Heart left ventricle (tissue), 16 donors: Measurements from ENCODE around the gene SYNRG. TPM values are rescaled to one million over a fixed set of nuclear protein-coding genes. Genes with fewer than 3 reads are reported as not detected.
A peak's percentile ranks its signal among the peaks of the same experiment; 100 is the strongest.

Source experiments
- ATAC-seq, 4 donors: fragments of 200-7000 bp; cut with Tn5 transposase; one replicate each; pipeline ENCODE4 v1.9.1; 2020 to 2022; ENCODE audit warnings: moderate library complexity in 4 of 4, mild to moderate bottlenecking in 3 of 4, moderate number of reproducible peaks in 1 of 4
- DNase-seq, 5 donors: peaks; one replicate each; pipeline ENCODE4 v3.0.0-alpha.2; 2020
- H3K27ac ChIP-seq, 12 donors: fragments of 200-600 bp; sonication (generic) in 4 of 12; one replicate each; pipeline versions ENCODE4 v1.5.0 to v1.8.0; 2016 to 2022; ENCODE audit warnings: mild to moderate bottlenecking in 2 of 12
- H3K27me3 ChIP-seq, 9 donors: fragments of 200-600 bp; sonication (generic) in 2 of 9; one replicate each; pipeline versions ENCODE4 v1.5.1 to v1.8.0; 2016 to 2022; ENCODE audit warnings: mild to moderate bottlenecking in 3 of 9
- H3K36me3 ChIP-seq, 9 donors: fragments of 200-600 bp; sonication (generic) in 2 of 9; one replicate each; pipeline versions ENCODE4 v1.5.0 to v1.8.0; 2018 to 2022; ENCODE audit warnings: mild to moderate bottlenecking in 2 of 9
- H3K4me1 ChIP-seq, 12 donors: fragments of 200-600 bp; sonication (generic) in 4 of 12; one replicate each; pipeline versions ENCODE4 v1.5.0 to v1.8.0; 2016 to 2022; ENCODE audit warnings: mild to moderate bottlenecking in 3 of 12
- H3K4me3 ChIP-seq, 12 donors: fragments of 200-600 bp; sonication (generic) in 4 of 12; one replicate each; pipeline versions ENCODE4 v1.5.0 to v1.8.0; 2017 to 2022; ENCODE audit warnings: mild to moderate bottlenecking in 9 of 12, moderate library complexity in 4 of 12
- H3K9me3 ChIP-seq, 12 donors: fragments of 200-600 bp; sonication (generic) in 4 of 12; one replicate each; pipeline versions ENCODE4 v1.5.0 to v1.8.0; 2016 to 2022; ENCODE audit warnings: mild to moderate bottlenecking in 1 of 12
- CTCF ChIP-seq, 12 donors: fragments of 200-600 bp; sonication (generic) in 4 of 12; IDR thresholded peaks; one replicate each; pipeline versions ENCODE4 v1.5.0 to v1.8.0; 2018 to 2022; ENCODE audit warnings: antibody characterized with exemption in 12 of 12, mild to moderate bottlenecking in 5 of 12
- POLR2A ChIP-seq, 2 donors: fragments of 450-650 bp; IDR thresholded peaks; one replicate each; pipeline ENCODE4 v1.6.1; 2017; ENCODE audit warnings: antibody characterized with exemption in 2 of 2, mild to moderate bottlenecking in 2 of 2, moderate library complexity in 2 of 2
- WGBS, 4 donors: extraction: QIAGEN DNeasy Blood & Tissue Kit in 2 of 4; methylation state at CpG; one replicate each; pipeline versions ENCODE4 v1.1.5 to v1.1.7; 2013 to 2018; 5-methylcytosine and 5-hydroxymethylcytosine counted together
- intact Hi-C, 10 donors: fragments of 100-400 bp; cut with DNase I; formaldehyde crosslinking; loops; one replicate each; pipeline versions ENCODE4 v1.11.1 to v1.14.2; 2022
- polyA plus RNA-seq, 2 donors: library from polyadenylated mRNA; stranded (reverse); fragments of 200-250 nt; gene quantifications; one replicate each; pipeline ENCODE4 v1.2.3, GENCODE V29; 2013
- total RNA-seq, 9 donors: library from RNA; depleted of rRNA in 2 of 9; stranded (reverse); fragments of >200 nt in 2 of 9; fragmentation: NEBNext Ultra II Directional in 3 of 9; extraction: Animal tissue kit (Norgen Biotek cat#: 25700) in 3 of 9; gene quantifications; one replicate each; pipeline versions ENCODE4 v1.1.0 to v1.2.4, GENCODE V29; 2016 to 2023
- donor health status: ischemic (EF 13 %, LVEDD 7.1; RV severe dilation, severe dysfunction).
- donor health status: healthy with polysubstance abuse.
- donor health status: DM: no; HTN: yes; CAD: no.
- donor health status: DM: no; HTN: no; CAD: no.
- donor health status: ischemic (EF 25% LVEDD 6.9; RV normal size, moderate dysfunction).
- donor health status: ischemic (EF 25% LVEDD 5.7; RV mildly dilated, moderate dysfunction).
- donor health status: healthy.
- donor health status: DM: yes; HTN: yes; CAD: no.
- donor health status: ischemic (EF 35%, LVEDD 5.7; RV mildly dilated, moderate dysfunction).
- donor health status: nonischemic (EF 11% LVEDD 7.7; RV severe dilation, severe dysfunction).
- donor health status: DM: yes; HTN: yes; CAD: no.
- donor health status: PGD.
- donor health status: ischemic (EF 29% LVEDD 5.4; RV normal size, mild dysfunction).
- donor health status: nonischemic (EF 23%, LVEDD 6.1; RV moderate dilation, normal function).

The SYNRG gene
- total and polyA plus RNA-seq, 11 donors = 5.7 to 52.4 (median 30.1) TPM

GRCh38 chr17:37480427-37480826, 128.8 kb downstream of the SYNRG start:
- WGBS, 4 donors = 78 to 95% (median 93%) methylated on average over 2 of the region's 2 CpGs
- ATAC-seq (no peak), DNase-seq (no peak)
- intact Hi-C loops = loop anchor here in 1 of 10 donors (10.0 kb wide), 1 partner anchor 886 kb away; the partner anchor contains the start of gene DHRS11
- H3K27me3 ChIP-seq = no peaks in the 10 kb centered on the region
- H3K9me3 ChIP-seq = no peaks in the 10 kb centered on the region
- TF ChIP-seq CTCF (IDR thresholded peaks at IDR 0.05) (no peak), POLR2A (IDR thresholded peaks at IDR 0.05) (no peak)
- H3K4me1 ChIP-seq = peaks cover 0 to 42% (median 15%) of the 10 kb centered on the region in 12 donors
- H3K4me3 ChIP-seq = no peak overlapping the region
- H3K36me3 ChIP-seq = peaks cover 0 to 46% (median 32%) of the 10 kb centered on the region in 9 donors
- H3K27ac ChIP-seq = no peak overlapping the region

- no peaks in the 10 kb centered on the region for H3K27me3 ChIP-seq
- no peak overlapping the region for H3K4me3 ChIP-seq
- intact Hi-C loops = no loop called here
- 93 to 96% (median 95%) methylated on average over 1 of the region's 1 CpG for WGBS, 4 donors
- H3K4me1 ChIP-seq = peaks cover 0 to 42% (median 15%) of the 10 kb centered on the region in 12 donors
- peak overlapping the region in 2 of 12 donors; percentile 49 to 59 for H3K27ac ChIP-seq
- TF ChIP-seq CTCF (IDR thresholded peaks at IDR 0.05) (no peak), POLR2A (IDR thresholded peaks at IDR 0.05) (no peak)
- H3K36me3 ChIP-seq = peaks cover 0 to 60% (median 46%) of the 10 kb centered on the region in 9 donors
- DNase-seq (no peak), ATAC-seq (no peak)
- no peaks in the 10 kb centered on the region for H3K9me3 ChIP-seq
Measured at GRCh38 chr17:37479025-37479424, 130.2 kb downstream of the SYNRG start.

GRCh38 chr17:37478187-37478586, 131.0 kb downstream of the SYNRG start:
- H3K36me3 ChIP-seq = peaks cover 0 to 69% (median 54%) of the 10 kb centered on the region in 9 donors
- DNase-seq (peak in 3 of 5 donors; percentile 37 to 69 (median 39)), ATAC-seq (peak in 3 of 4 donors; percentile 44 to 68 (median 62))
- no peak overlapping the region for H3K4me3 ChIP-seq
- H3K27me3 ChIP-seq = no peaks in the 10 kb centered on the region
- intact Hi-C loops = no loop called here
- peak overlapping the region in 3 of 12 donors; percentile 6 to 59 (median 49) for H3K27ac ChIP-seq
- H3K4me1 ChIP-seq = peaks cover 0 to 36% (median 13%) of the 10 kb centered on the region in 12 donors
- 33 to 48% (median 40%) methylated on average over 2 of the region's 2 CpGs for WGBS, 4 donors
- no peaks in the 10 kb centered on the region for H3K9me3 ChIP-seq
- TF ChIP-seq CTCF (IDR thresholded peaks at IDR 0.05) = no peak
- no peak for TF ChIP-seq POLR2A (IDR thresholded peaks at IDR 0.05)

- Histone ChIP-seq H3K27me3 (no peaks in the 10 kb centered on the region), H3K4me1 (peaks cover 0 to 31% (median 13%) of the 10 kb centered on the region in 12 donors), H3K27ac (peak overlapping the region in 11 of 12 donors; percentile 6 to 73 (median 42)), H3K9me3 (no peaks in the 10 kb centered on the region), H3K36me3 (peaks cover 0 to 85% (median 69%) of the 10 kb centered on the region in 9 donors), H3K4me3 (no peak overlapping the region)
- intact Hi-C loops = no loop called here
- no peak for TF ChIP-seq CTCF (IDR thresholded peaks at IDR 0.05)
- WGBS, 4 donors = 43 to 54% (median 50%) methylated on average over 4 of the region's 4 CpGs
- DNase-seq = peak in 4 of 5 donors; percentile 29 to 68 (median 44)
- peak; percentile 84 to 86 (median 84) for ATAC-seq
Measured at GRCh38 chr17:37476431-37477120, 132.6 kb downstream of the SYNRG start.
